ENCODE results near the gene ADK. TPM values are rescaled to one million over a fixed set of nuclear protein-coding genes. Genes with fewer than 3 reads are reported as not detected.

The ADK gene
- total and polyA plus RNA-seq, 7 donors, result 17.8 to 32.3 (median 23.6) TPM

DNA sequence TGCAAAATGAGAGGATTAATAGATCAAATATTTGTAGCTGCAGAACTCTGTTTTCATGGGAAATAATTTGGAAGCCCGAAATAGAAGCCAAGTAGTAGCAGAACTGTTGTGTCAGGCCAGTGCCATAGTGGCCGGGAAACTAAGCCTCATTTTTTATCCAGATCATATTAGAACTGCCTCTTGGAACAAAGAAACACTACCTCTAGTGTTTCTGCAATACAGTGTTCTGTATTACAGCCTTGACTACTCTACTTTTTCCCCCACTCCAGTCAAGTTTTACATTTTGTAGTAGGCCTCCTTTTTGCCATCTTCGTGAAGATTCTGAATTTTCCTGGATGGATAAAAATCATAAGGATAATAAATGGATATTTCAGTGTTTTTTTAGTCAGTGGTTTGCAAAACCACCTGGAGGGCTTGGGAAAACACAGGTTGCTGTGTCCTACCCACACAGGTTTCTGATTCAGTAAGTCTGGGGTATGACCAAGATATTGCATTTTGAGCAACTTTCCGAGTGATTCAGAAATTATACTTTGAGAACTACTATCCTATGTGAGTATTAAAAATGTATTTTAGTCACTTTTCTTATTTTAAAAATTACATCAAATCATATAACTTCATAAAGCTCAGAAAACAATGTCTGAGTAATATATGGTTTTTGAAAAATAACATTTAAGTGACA is 349.1 kb downstream of the ADK start:
- Histone ChIP-seq H3K27ac (no peak overlapping the region), H3K9me3 (no peaks in the 10 kb centered on the region), H3K4me3 (no peak overlapping the region), H3K27me3 (ENCODE audit: insufficient read depth in 3 of 3, low read length in 2 of 3) (no peaks in the 10 kb centered on the region), H3K4me1 (peaks cover 6% of the 10 kb centered on the region), H3K36me3 (ENCODE audit: insufficient read depth in 1 of 2, low read depth in 1 of 2) (no peaks in the 10 kb centered on the region)
- 80 to 91% (median 83%) methylated on average over 4 of the region's 4 CpGs for WGBS, 3 donors
- no peak for DNase-seq
- TF ChIP-seq CTCF (IDR thresholded peaks at IDR 0.05), result no peak
- no peak for ATAC-seq
- intact Hi-C loops (cut with DNase I), result loop anchor here in 1 of 2 donors (10.0 kb wide), 1 partner anchor 65 kb away; no protein-coding TSS in a partner anchor

- TF ChIP-seq CTCF (IDR thresholded peaks at IDR 0.05), result no peak
- intact Hi-C loops (cut with DNase I), result loop anchor here in 1 of 2 donors (10.0 kb wide), 1 partner anchor 66 kb away; no protein-coding TSS in a partner anchor
- no peak for DNase-seq
- Histone ChIP-seq H3K27ac (no peak overlapping the region), H3K9me3 (no peaks in the 10 kb centered on the region), H3K27me3 (ENCODE audit: insufficient read depth in 3 of 3, low read length in 2 of 3) (no peaks in the 10 kb centered on the region), H3K4me1 (peaks cover 6% of the 10 kb centered on the region), H3K4me3 (no peak overlapping the region), H3K36me3 (ENCODE audit: insufficient read depth in 1 of 2, low read depth in 1 of 2) (no peaks in the 10 kb centered on the region)
- no peak for ATAC-seq
These were observed 349.8 kb downstream of the ADK start for GRCh38 chr10:74500816-74501215.

GRCh38 chr10:74502963-74503608 is 352.1 kb downstream of the ADK start:
- Histone ChIP-seq H3K27me3 (ENCODE audit: insufficient read depth in 3 of 3, low read length in 2 of 3) (no peaks in the 10 kb centered on the region), H3K36me3 (ENCODE audit: insufficient read depth in 1 of 2, low read depth in 1 of 2) (no peaks in the 10 kb centered on the region), H3K9me3 (no peaks in the 10 kb centered on the region), H3K4me3 (no peak overlapping the region), H3K4me1 (peaks cover 6% of the 10 kb centered on the region), H3K27ac (no peak overlapping the region)
- 93 to 100% (median 99%) methylated on average over 1 of the region's 1 CpG for WGBS, 3 donors
- DNase-seq (no peak), ATAC-seq (no peak)
- intact Hi-C loops (cut with DNase I), result loop anchor here in 1 of 2 donors (10.0 kb wide), 1 partner anchor 68 kb away; no protein-coding TSS in a partner anchor
- no peak for TF ChIP-seq CTCF (IDR thresholded peaks at IDR 0.05)

DNA sequence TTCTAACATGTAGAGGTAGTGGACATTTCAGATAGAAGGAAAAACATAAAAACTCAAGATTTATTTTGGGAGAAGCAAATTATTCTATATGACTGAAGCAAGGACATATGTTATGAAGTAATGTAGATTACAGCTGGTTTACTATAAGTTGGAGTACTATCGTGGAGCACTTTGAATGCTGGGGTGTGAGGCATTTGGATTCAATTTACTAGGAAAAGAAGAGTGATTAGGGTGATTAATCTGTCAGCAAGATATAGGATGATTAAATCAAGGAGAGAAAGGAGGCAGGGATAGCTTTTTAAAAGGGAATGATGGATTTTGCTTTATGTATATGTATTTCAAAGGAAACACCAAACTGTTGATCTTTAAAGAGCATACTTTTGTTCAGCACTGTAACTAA is 356.9 kb downstream of the ADK start:
- Histone ChIP-seq H3K9me3 (peaks cover 23% of the 10 kb centered on the region), H3K4me1 (no peaks in the 10 kb centered on the region), H3K27me3 (ENCODE audit: insufficient read depth in 3 of 3, low read length in 2 of 3) (no peaks in the 10 kb centered on the region), H3K36me3 (ENCODE audit: insufficient read depth in 1 of 2, low read depth in 1 of 2) (no peaks in the 10 kb centered on the region), H3K4me3 (no peak overlapping the region), H3K27ac (no peak overlapping the region)
- ATAC-seq (no peak), DNase-seq (no peak)
- intact Hi-C loops (cut with DNase I), result loop anchor here in 1 of 2 donors (10.0 kb wide), 1 partner anchor 73 kb away; no protein-coding TSS in a partner anchor
- no peak for TF ChIP-seq CTCF (IDR thresholded peaks at IDR 0.05)
- 65 to 77% (median 72%) methylated on average over 1 of the region's 1 CpG for WGBS, 3 donors
